GM12865 (cell line): ENCODE measurements around the gene EEF1E1.

Source experiments
- DNase-seq: peaks from one replicate; pipeline ENCODE4 v3.0.0; 2010; ENCODE audit warnings: low read depth
- H3K4me3 ChIP-seq: 2 replicates; pipeline ENCODE4 v1.5.1; 2011; ENCODE audit warnings: mild to moderate bottlenecking, low read depth, low read length, control low read depth
- CTCF ChIP-seq: IDR thresholded peaks from 2 replicates; pipeline ENCODE4 v1.5.1; 2011; ENCODE audit warnings: low read length, control low read depth, low read depth, inconsistent platforms; ENCODE audit not compliant: insufficient read depth; ENCODE audit errors: missing control alignments

The EEF1E1 gene

GRCh38 chr6:8131265-8131897 is 29.0 kb upstream of the EEF1E1 start:
- H3K4me3 ChIP-seq, result no peak overlapping the region

GRCh38 chr6:8130399-8130798 is 28.1 kb upstream of the EEF1E1 start:
- H3K4me3 ChIP-seq, result no peak overlapping the region
- no peak for TF ChIP-seq CTCF
- no peak for DNase-seq

More at GRCh38 chr6:8131265-8131897, 29.0 kb upstream of the EEF1E1 start:
- peak; percentile 53 for DNase-seq
- peak; percentile 47 for TF ChIP-seq CTCF

GRCh38 chr6:8123236-8123635 is 20.9 kb upstream of the EEF1E1 start:
- no peak overlapping the region for H3K4me3 ChIP-seq
- DNase-seq, result no peak
- no peak for TF ChIP-seq CTCF

- TF ChIP-seq CTCF, result no peak
- H3K4me3 ChIP-seq, result no peak overlapping the region
- DNase-seq, result no peak
Observed at GRCh38 chr6:8114956-8115355, 12.6 kb upstream of the EEF1E1 start.

- H3K4me3 ChIP-seq, result no peak overlapping the region
- no peak for TF ChIP-seq CTCF
- no peak for DNase-seq
Observed at GRCh38 chr6:8113131-8113654, 10.8 kb upstream of the EEF1E1 start.

GRCh38 chr6:8110725-8111124 is 8.4 kb upstream of the EEF1E1 start:
- DNase-seq, result no peak
- TF ChIP-seq CTCF, result no peak

GRCh38 chr6:8110117-8110721 is 7.9 kb upstream of the EEF1E1 start:
- no peak for TF ChIP-seq CTCF
- H3K4me3 ChIP-seq, result no peak overlapping the region
- DNase-seq, result peak; percentile 46

More at GRCh38 chr6:8110725-8111124, 8.4 kb upstream of the EEF1E1 start:
- no peak overlapping the region for H3K4me3 ChIP-seq
